Stimulated activated CD4-positive, alpha-beta T cell treated with anti-CD3 and anti-CD28 coated beads, Interleukin-15, amount 100 ng/mL, for 24 hours (primary cell): Measurements from ENCODE around the gene SFI1.
A peak's percentile ranks its signal among the peaks of the same experiment; 100 is the strongest.

Source experiments
- DNase-seq: peaks from one replicate; pipeline ENCODE4 v3.0.0-alpha.2; 2020

The SFI1 gene

DNA sequence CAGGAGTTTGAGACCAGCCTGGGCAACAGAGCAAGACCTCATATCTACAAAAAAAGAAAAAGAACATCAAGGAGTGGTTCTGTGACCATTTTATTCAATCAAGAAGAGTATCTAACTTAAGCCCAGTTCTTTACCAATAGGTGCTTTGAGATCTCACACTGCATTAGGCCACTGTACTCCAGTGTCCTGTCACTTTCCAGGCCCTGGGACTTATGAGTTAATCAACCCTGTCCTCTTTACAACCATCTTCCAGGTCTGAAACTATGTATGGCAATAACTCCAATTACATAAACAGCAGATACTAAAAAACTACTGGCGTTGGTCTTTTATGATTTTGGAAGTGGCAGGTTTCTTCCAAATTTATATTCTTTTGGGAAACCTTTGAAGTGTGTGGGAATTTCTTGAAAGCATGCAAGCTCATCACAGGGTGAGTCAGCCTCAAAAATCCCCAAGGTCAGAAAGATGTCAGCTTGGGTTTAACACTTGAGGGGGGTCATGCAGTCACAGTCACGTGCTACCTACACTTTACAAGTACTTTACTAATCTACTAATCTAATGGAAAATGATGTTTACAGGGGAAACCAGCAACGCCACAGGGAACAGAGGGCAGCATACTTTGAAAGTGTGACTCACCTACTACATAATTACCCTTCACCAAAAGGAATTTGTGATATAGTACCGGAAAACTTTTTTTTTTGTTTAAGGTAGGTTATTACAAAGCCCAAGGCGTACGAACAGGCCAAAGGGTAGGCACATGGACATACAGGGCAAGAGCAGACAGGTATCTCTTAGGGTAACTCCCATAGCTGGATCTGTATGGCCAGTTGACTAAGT lies 150.1 kb downstream of the SFI1 start:
- DNase-seq: peak; percentile 63

GRCh38 chr22:31647066-31647465 lies 150.7 kb downstream of the SFI1 start:
- no peak for DNase-seq

DNA sequence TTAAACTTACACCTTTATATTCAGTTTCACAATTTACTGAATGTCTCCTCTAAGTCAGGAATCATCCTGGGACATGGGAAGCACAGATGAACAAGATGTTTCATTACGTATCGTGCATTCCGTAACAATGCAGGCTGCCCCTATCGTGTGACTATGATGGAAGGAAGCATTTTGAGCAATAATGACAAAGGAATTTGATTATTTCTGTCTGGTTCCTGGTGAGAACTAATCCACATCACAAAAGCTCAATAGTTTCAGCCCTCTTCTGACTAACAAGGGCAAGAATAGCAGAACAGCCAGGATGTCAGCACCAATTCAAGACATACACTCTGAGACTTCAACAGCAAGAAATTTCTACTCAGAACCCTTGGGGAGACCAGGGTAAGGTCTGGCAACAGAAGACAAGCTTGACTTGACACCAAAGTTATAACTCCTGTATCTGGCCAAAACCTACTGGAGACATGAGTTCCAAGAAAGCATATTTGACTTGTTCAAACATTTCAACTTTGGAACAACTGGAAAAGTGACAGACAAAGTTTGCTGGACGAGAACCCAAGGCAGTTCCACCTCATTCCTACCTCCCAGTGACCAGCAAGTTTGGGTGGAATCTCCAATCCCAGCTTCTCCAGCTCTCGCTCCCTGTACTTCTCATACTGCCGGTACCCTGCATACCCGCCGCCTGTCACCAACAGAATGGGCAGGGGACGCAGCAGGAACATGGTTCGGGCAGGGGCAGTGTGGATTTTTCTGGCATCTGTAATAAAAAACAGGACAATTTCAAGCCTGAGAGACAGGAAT lies 151.4 kb downstream of the SFI1 start:
- no peak for DNase-seq

GRCh38 chr22:31650391-31650790 lies 154.1 kb downstream of the SFI1 start:
- DNase-seq: no peak

DNA sequence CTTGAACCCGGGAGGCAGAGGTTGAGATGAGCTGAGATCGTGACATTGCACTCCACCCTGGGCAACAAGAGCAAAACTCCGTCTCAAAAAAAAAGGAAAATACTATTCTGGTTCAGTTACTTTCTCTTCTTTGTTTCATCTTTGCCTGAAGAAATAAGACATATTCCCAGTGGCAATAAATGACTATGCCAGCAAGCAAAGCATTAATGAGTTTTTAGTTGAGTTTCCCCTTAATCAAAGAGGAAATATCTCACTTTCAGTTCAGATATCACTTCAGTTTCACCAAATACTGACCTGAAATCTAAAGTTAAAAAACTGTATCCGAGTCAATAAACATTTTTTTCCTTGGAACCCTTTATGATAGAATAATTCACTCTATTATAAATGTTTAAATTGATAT lies 155.3 kb downstream of the SFI1 start:
- no peak for DNase-seq

DNA sequence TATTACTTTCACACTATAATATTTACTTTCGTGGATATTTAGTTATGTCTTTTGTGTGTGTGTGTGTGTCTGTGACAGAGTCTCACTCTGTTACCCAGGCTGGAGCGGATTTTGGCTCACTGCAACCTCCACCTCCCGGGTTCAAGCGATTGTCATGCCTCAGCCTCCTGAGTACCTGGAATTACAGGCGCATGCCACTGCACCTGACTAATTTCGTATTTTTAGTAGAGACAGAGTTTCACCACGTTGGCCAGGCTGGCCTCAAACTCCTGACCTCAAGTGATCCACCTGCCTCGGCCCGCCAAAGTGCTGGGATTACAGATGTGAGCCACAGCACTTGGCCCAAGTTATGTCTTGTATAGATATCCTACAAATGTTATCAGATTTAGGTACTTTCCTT lies 155.8 kb downstream of the SFI1 start:
- DNase-seq: no peak

- no peak for DNase-seq
Observed at GRCh38 chr22:31652911-31653684, 156.8 kb downstream of the SFI1 start.

DNA sequence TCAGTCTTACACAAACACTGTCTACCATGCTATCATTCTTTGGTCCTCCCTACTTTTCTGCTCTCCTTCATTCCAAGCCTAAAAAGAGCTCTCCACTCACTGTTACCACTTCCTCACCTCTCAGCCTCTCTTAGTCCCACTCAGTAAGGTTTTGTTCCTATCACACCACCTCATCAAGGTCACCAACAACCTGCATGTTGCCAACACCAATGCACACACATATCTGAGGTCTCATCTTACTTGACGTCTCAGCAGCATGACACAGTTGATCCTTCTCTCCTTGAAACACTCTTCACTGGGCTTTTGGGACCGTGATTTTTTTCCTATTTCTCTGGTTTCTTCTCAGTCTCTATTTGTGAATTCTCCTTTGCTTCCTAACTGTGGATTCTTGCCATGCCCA lies 157.6 kb downstream of the SFI1 start:
- DNase-seq: no peak

GRCh38 chr22:31654408-31654807 lies 158.1 kb downstream of the SFI1 start:
- no peak for DNase-seq

DNA sequence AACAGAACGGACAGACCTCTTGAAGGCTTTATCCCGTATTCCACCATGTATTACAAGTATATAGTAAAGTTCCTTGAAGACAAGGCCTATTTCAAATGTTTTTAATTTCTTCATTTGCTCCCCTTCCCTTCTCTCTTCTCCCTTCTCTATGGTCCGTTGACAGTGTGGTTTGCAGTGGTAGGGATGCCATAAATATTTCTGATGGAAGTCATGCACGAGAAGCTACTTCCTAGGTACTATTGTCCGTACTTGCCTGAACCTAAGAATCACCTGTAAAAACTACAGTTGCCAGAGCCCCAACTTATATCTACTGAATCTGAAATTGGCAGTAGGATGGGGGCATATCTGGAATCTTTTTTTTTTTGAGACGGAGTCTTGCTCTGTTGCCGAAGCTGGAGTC lies 162.9 kb downstream of the SFI1 start:
- no peak for DNase-seq

DNA sequence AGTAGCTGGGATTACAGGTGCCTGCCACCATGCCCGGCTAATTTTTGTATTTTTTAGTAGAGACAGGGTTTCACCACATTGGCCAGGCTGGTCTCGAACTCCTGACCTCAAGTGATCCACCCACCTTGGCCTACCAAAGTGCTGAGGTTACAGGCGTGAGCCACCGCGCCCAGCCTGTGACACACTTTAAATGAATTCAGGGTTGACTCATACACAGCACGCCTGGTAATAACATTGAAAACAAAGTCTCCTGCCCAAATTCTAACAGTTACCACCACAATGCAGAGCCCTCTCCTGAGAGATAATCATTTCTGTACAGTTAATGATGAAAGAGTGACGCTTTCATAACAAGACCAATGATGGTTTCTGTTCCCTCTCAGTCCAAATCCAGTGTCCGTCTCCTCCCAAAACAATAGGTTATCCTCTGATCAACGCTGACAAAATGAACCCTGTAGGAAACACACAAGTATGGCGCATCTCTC lies 164.6 kb downstream of the SFI1 start:
- DNase-seq: peak; percentile 71

DNA sequence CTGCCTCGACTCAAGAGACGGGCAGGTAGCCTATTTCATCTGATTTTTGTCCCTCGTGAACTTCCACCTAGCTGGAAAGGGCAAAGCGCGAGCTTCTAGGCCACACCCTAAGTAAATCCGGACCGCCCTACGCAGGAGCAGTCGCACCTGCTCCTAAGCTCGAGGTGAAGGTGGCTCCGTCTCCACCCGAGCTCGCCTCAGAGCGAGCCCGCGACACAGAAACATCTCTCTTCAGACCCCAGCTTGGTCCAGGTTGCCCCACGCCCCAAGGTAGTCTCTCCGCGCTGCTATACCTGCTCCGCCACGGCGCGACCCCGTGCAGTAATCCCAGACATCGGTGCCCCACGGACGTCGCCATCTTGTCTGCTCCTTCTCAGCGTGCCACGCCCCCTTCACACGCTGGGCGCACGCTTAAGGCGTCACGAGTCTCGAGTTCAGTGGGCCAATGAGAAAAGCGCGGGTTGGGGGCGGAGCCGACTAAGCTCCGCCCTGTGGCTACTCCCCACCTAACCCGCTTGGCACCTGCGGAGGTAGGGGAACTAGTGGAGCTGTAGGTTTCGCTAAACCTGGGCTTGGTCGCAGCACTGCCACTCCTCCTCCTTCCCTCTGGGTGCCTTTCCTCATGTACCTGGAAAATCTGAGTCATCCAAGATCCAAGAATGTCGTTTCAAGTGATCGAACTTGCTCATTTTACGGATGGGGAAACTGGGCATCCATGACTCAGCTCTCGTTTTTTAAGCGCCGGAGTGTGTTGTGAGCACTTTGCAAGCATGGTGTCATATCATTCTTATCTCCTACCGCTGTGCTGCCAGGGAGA lies 165.7 kb downstream of the SFI1 start, which contains the start of gene PISD:
PISD (minus strand) TSS at position 365 of the 817 bp plus-strand sequence; CDS start at position 358, 7 bp downstream.
- peak; percentile 97 for DNase-seq

GRCh38 chr22:31662668-31663037 lies 166.3 kb downstream of the SFI1 start:
- no peak for DNase-seq
